ENCODE measurements around the gene OR51Q1.

The OR51Q1 gene, protein sequence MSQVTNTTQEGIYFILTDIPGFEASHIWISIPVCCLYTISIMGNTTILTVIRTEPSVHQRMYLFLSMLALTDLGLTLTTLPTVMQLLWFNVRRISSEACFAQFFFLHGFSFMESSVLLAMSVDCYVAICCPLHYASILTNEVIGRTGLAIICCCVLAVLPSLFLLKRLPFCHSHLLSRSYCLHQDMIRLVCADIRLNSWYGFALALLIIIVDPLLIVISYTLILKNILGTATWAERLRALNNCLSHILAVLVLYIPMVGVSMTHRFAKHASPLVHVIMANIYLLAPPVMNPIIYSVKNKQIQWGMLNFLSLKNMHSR

DNA sequence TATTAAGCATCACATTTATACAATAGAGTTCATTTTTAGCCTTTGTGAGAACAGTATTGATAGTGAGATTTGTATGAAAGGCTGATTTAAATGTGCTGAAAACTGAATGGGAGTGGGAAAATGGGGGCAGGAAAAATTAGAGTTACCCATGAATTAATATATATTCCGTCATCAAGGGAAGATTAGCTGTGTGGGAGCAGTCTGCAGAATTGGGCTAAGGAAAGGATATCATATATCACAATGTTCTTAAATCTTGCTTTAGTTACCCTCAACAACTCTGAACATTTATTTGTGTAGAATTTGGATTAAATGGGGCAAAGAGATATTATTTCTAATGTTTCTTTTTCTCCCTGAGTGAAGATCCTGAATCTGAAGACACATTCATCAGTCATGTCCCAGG is at the start of gene OR51Q1:
Gene OR51Q1, plus strand, starts transcription at position 301 of the 400 bp plus-strand sequence. Its CDS starts 90 bp downstream, at position 391.
- DNase-seq (ENCODE audit: low spot score), result no peak

DNA sequence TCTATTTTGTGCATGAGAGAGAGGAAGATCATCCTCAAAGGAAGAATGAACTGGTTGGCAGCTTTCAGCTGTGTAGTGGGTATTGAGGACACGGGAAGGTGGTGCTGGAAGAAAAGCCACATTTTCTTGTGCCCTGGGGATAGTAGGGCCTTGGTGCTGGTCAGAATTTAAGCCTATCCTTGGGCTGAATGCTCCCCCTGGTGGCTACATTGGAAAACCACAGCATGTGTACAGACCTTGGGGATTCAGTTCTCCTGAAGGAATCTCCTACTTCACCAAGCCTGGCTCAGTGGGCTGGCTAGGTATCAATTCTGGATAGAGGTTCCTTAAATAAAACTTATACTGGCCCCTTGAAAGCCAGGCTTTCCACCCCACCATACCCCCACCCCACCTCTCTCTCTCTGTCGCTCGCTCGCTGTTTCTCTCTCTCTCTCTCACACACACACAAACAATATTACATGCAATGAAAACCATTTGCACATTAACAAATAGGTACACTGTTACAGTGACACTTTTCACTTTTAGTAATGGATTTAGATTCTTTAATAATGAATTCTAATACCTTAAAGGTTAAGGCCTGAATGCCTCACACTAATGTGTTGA is 41.1 kb upstream of the OR51Q1 start:
- DNase-seq (ENCODE audit: low spot score), result peak; percentile 84

DNA sequence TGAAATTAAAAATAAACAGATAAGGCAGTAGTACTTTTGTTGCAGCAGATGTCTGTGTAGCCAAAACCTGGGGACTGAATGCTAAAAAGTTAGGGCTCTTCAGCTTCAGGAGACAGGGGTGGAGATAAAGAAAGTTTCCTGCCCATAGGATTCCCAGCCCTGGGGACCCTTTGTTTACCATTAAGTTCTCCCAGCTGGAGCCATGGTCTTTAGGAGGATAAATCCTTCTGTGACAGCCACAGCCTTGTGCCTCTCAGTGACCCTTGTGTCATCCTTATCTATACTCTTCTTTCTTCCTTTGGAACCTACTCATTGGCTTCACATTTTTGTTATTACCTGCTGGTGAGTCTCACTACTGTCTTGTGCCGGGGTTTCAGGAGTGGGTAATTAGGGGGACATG is 38.3 kb upstream of the OR51Q1 start, which contains the start of gene OR51M1:
Gene OR51M1, plus strand, starts transcription at position 237 of the 400 bp plus-strand sequence. CDS start 5,587 bp downstream, outside the sequence.
- DNase-seq (ENCODE audit: low spot score), result no peak

DNA sequence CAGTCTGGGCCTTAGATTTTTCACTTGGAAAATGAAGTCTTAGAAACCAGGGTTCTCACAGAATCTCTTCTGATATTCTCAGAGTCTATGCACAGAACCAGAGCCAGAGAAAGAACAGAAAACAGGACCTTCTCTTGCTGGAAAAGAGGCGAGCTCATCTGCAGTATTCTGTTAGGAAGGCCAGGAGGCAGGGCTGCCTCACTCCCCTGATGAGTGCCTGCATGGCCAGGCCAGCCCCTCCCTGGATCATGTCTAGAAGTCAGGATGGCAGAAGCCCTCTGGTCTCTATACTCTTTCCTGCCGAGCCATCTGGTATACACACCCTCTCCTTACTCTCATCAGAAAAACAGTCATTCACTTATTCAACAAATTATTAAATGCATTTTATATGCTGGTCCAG is 37.6 kb upstream of the OR51Q1 start:
- no peak for DNase-seq (ENCODE audit: low spot score)

DNA sequence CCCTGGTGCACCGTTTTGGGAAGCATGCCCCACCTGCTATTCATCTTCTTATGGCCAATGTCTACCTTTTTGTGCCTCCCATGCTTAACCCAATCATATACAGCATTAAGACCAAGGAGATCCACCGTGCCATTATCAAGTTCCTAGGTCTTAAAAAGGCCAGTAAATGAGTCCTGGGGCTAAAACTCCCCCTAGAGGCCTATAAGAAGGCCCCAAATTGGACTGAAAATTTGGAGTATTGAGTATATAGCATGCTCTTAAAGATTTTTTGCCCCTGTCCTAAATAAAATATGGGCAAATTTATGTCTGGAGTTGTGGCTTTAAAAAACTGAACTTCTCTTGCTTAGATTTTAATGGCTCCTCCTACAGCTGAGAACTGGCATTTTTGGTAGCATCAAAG is 31.7 kb upstream of the OR51Q1 start:
- DNase-seq (ENCODE audit: low spot score), result no peak

DNA sequence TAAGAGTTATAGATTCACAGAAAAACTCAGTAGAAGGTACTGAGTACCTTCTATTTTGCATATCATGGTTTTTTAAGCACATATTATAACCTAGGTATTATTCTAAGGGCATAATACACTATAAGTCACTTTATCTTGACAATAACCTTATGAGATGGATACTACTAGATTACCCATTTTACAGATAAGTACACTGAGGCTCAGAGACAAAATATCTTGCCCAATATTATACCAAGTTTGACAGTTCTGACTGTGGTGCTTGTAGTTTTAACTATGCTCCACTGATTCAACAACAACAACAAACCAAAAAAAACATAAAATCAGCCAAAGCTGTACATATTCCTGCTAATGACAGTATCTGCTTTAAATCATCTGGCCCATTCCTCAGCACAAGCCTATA is 27.8 kb upstream of the OR51Q1 start:
- DNase-seq (ENCODE audit: low spot score), result no peak

DNA sequence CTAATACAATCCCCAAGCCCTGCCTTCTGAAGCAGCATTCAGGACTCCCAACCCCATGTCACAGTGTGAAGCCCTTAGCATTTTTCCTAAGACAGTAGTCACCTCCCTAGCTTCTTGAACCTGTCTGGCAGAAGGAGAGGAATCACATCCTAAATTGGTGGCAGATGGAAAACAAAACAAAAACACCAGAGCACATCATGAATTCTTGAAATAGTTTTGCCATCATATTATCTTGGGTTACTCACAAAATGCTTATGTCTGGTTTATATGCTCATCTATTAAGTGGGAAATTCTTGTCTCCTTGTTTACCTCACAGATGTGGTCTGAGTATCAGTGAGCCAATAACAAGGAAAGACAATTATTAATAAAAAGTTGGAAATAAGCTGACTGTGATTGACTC is 23.0 kb upstream of the OR51Q1 start:
- DNase-seq (ENCODE audit: low spot score), result no peak

DNA sequence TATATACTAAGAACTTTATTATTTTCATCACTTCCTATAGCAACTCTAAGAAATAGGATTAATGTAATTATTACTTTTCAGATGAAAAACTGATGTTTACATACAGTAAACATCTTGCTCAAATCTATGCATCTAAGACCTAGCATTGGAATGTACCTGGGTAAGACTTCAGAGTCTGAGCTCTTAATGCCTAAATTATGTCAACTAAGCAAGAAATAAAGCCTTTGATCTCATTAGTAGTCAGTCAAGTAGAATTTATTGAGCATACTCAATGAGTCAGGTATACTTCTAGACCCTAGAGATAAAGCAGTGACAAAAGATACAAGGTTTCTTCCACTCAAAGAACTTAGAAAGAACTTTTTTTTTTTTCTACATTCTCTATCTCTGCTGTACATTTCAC is 16.7 kb upstream of the OR51Q1 start:
- DNase-seq (ENCODE audit: low spot score), result no peak

DNA sequence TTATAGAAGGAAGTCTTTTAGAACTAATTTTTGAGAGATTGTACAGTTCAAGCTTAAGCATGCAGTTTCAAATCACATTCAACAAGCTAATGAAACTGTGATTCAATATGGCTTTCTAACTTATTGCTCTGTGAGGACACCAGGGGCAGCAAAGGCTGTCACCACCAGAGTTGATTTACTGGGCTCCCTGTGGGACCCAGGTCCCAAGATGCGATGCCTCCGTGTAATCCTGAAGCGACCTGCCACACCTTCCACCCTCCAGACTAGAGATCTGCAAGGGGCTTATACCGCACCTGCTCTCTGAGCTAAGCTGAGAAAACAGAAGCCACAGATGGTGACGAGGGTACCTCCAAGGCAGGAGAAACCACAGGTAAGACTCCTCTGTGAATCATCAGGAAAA is 918 bp upstream of the OR51Q1 start:
- DNase-seq (ENCODE audit: low spot score), result no peak

DNA sequence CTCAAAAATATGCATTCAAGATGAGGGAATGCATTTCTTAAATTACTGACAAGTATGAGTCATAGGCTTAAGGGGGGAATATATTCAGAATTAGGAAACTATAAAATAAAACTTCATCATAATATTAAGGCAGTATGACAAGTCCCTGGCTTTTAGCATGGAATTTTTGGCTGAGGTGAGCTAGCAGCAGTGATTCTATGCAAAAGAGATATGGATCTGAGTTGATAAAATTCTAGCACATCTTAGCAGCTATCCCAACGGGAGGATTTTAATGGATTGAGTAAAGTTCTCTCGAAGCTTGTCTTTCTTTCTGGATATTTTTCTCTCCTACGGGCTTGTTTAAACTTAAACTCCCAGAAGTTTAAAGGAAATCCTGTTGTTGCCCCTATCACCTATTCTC is 1.2 kb downstream of the OR51Q1 start:
- DNase-seq (ENCODE audit: low spot score), result no peak

DNA sequence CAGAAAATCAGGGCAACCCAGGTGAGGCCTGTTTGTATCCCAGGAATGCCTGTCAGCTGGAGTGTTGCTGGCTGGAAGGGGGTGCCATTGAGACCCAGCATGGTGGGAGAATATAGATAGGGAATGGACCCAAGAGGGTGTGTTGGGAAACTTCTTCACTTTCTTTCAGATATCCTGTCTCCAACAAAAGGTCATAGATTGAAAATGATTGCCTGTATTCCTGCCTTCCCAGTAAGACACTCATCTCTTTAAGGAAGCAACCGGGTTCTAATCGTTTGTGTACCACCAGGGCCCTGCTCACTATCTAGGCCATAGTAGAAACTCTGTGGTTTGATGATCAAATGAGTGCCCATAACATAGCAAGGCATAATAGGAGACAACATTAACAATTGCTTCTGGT is 19.5 kb downstream of the OR51Q1 start, which contains the start of gene OR51I1:
Gene OR51I1, minus strand, starts transcription at position 101 of the 400 bp plus-strand sequence. Its CDS starts 0 bp downstream, at position 101.
- no peak for DNase-seq (ENCODE audit: low spot score)

DNA sequence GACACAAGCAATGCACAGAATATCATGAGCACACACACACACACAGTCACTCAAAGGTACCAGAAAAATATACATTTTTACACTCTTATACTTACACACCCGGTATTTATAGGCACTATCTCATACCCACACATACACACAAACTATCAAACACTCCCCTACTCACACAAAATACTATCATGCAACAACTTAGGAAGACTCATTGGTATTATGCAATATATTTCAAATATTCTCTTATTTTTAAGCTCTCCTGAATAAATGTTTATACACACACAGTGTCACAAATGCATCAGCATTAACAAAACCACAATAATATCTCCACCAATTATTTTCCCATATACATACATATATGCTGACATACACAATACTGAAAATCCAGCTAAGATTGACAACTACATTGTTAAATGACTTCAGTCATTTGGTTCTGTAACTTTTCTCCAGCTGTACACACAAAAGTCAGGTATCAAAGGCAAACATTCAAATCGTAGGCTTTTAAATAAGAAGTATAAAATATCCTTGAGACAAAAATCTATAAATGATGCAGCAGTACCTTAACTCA is 22.0 kb downstream of the OR51Q1 start:
- no peak for DNase-seq (ENCODE audit: low spot score)

DNA sequence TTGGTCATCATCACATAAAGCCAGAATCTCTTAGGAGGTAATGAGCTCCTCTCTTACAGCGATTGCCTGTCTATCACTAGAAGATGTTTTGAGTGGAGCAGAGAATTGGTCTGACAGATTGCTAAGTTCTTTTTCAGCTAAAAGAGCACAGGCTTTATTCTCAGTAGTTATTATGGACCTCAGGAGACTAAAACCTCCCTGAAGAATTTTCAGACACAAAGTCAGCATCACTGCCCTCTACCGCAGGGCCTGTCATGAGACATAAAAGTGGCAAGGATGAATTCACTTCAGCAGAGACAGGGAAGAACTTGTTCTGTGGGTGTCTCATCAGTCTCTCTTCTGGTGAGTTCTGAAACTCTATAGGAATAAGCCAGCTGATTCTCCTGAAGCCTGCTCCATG is 27.1 kb downstream of the OR51Q1 start, which contains the start of gene OR51I2:
Gene OR51I2, plus strand, starts transcription at position 301 of the 400 bp plus-strand sequence. CDS start 4,166 bp downstream, outside the sequence.
- DNase-seq (ENCODE audit: low spot score), result no peak

DNA sequence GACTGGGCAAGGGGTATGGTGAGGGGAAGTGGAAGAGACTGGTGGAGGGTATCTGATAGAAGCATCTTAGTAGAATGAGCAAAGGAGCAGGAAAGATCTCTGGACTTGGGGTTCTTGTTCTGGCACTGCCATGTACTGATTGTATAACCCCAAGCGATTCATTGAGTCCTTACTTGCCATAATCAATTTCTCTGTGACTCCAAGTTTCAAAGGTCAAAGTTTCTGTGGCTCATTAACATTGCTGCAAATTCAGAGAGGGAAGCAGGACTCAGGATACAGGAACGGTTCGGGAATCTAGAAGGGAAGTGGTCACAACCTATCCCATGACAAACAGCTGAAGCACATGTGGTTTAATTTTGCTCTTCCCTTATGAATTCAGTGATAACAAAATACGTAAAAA is 27.5 kb downstream of the OR51Q1 start:
- DNase-seq (ENCODE audit: low spot score), result no peak

DNA sequence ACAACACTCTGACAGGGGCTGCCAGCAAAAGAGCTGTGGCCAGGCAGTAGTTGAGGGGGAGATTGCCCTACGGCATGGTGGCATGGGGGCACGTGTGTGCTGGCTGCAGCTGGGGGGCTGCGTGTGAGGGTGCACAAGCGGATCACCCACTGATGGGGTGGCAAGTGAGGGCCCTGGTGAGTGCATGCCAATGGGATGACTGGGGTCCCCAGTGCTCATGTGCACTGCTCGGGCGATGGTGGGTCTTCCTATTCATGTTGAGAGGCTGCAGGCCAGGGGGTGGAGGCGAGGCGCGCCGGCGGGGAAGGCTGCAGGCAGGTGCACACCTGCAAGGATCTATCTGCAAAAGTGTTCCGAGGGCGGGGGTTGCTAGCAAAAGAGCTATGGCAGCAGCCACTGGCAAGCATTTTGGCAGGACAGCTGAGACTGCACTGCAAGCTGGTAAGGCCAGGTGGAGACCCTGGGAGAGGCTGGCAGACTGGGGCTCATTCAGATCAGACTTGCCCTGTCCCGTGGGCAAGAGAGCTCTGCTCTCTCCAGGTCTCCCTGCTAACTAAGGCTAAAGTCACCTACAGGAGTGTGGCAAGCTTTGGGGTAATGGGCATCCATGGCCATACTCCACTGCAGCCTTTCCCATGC is 39.2 kb downstream of the OR51Q1 start:
- DNase-seq (ENCODE audit: low spot score), result no peak

DNA sequence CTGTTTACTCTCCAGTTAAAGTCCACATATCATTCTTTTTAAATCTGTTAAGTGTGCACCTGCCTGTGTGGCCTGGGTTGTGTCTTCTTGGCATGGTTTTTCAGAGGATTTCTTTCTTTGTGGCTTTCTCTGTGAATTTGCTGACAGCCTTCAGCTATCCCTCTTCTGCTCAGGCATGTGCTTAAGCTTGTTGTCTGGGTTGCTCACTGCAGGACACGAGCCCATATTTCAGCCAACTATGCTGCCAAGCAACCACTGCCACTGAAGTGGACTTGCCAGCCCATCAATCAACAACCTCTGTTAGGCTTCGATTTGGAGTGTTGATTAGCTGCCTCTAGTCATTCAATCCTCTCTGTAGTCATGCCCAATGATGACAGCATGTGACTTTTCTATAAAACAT is 45.6 kb downstream of the OR51Q1 start:
- no peak for DNase-seq (ENCODE audit: low spot score)

Measured in hematopoietic multipotent progenitor cell treated with erythropoietin and hydrocortisone succinate and interleukin-3 and kit ligand, for 15 days (in vitro differentiated cells).